ENCODE measurements around the gene LRRC8E.

DNA sequence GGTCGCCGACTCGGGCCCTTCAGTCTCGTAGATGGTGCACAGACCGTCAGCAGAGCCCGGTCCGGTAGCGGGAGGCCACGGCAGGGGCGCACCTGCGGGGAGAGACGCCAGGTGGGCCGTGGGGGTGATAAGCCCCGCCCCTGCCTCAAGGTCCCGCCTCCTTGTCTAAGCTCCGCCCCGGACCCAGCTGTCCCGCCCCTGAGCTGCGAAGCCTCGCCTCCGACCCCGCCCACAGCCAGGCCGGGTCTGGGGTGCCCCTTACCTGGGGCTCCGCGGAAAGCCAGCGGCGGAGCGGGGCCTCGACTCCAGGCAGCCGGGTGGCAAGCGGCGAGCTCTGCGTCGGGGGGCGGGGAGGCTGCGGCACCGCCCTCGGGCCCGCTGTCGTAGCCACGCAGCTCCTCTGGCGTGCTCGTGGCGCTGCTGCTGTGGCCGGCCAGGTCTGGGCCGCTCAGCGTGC is 18.8 kb upstream of the LRRC8E start:
- TF ChIP-seq, protein P1, sequence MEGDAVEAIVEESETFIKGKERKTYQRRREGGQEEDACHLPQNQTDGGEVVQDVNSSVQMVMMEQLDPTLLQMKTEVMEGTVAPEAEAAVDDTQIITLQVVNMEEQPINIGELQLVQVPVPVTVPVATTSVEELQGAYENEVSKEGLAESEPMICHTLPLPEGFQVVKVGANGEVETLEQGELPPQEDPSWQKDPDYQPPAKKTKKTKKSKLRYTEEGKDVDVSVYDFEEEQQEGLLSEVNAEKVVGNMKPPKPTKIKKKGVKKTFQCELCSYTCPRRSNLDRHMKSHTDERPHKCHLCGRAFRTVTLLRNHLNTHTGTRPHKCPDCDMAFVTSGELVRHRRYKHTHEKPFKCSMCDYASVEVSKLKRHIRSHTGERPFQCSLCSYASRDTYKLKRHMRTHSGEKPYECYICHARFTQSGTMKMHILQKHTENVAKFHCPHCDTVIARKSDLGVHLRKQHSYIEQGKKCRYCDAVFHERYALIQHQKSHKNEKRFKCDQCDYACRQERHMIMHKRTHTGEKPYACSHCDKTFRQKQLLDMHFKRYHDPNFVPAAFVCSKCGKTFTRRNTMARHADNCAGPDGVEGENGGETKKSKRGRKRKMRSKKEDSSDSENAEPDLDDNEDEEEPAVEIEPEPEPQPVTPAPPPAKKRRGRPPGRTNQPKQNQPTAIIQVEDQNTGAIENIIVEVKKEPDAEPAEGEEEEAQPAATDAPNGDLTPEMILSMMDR (IDR thresholded peaks at IDR 0.05): peak in 2 of 5 experiments; percentile 22 to 51
- TF ChIP-seq POLR2AphosphoS5 (IDR thresholded peaks at IDR 0.05): no peak
- no peak for TF ChIP-seq POLR2A (IDR thresholded peaks at IDR 0.05)
